Peyer's patch (tissue), 4 donors: ENCODE measurements around the gene PDE4B.

Experiments used
- CTCF ChIP-seq, 6 experiments: fragments of 450-650 bp in 4 of 6; fragments of 200-600 bp in 2 of 6; sonication (generic) in 1 of 6; IDR thresholded peaks; one replicate each; pipeline ENCODE4 v1.5.1; 2017 to 2019; ENCODE audit warnings: antibody characterized with exemption in 6 of 6, mild to moderate bottlenecking in 3 of 6, moderate library complexity in 1 of 6
- POLR2A ChIP-seq, 2 donors: fragments of 450-650 bp; IDR thresholded peaks; one replicate each; pipeline ENCODE4 v1.5.1; 2017; ENCODE audit warnings: antibody characterized with exemption in 2 of 2, mild to moderate bottlenecking in 2 of 2, moderate library complexity in 2 of 2

- no peak for TF ChIP-seq CTCF (IDR thresholded peaks at IDR 0.05)
- no peak for TF ChIP-seq POLR2A (IDR thresholded peaks at IDR 0.05)
Observed at GRCh38 chr1:66373157-66373591, 580.5 kb downstream of the PDE4B start.
